HPDE6-E6E7 (cell line): Measurements from ENCODE around the gene GRIK4.

Source experiments
- DNase-seq: peaks from one replicate; pipeline ENCODE4 v3.0.0; 2011; ENCODE audit warnings: missing footprints; ENCODE audit errors: extremely low spot score

GRIK4 gene

GRCh38 chr11:120811731-120812130 is 300.2 kb downstream of the GRIK4 start:
- no peak for DNase-seq

GRCh38 chr11:120814531-120815318 is 303.2 kb downstream of the GRIK4 start:
- no peak for DNase-seq

- no peak for DNase-seq
Observed at GRCh38 chr11:120815319-120816100, 304.0 kb downstream of the GRIK4 start.

GRCh38 chr11:120816176-120816575 is 304.6 kb downstream of the GRIK4 start:
- DNase-seq = no peak

GRCh38 chr11:120816711-120817110 is 305.2 kb downstream of the GRIK4 start:
- no peak for DNase-seq

GRCh38 chr11:120817158-120817557 is 305.6 kb downstream of the GRIK4 start:
- DNase-seq = no peak

GRCh38 chr11:120818097-120818496 is 306.5 kb downstream of the GRIK4 start:
- DNase-seq = no peak

- no peak for DNase-seq
Observed at GRCh38 chr11:120819003-120819402, 307.5 kb downstream of the GRIK4 start.

- no peak for DNase-seq
Observed at GRCh38 chr11:120819437-120820365, 308.2 kb downstream of the GRIK4 start.

GRCh38 chr11:120823159-120823558 is 311.6 kb downstream of the GRIK4 start:
- no peak for DNase-seq

GRCh38 chr11:120824242-120824641 is 312.7 kb downstream of the GRIK4 start:
- DNase-seq = no peak

GRCh38 chr11:120827198-120827597 is 315.6 kb downstream of the GRIK4 start:
- DNase-seq = no peak

- no peak for DNase-seq
Observed at GRCh38 chr11:120827820-120828219, 316.3 kb downstream of the GRIK4 start.

GRCh38 chr11:120828847-120829246 is 317.3 kb downstream of the GRIK4 start:
- DNase-seq = no peak

- DNase-seq = no peak
Observed at GRCh38 chr11:120830085-120830620, 318.6 kb downstream of the GRIK4 start.

- no peak for DNase-seq
Observed at GRCh38 chr11:120832481-120833238, 321.1 kb downstream of the GRIK4 start.

GRCh38 chr11:120834686-120835210 is 323.2 kb downstream of the GRIK4 start:
- DNase-seq = no peak

GRCh38 chr11:120835601-120836228 is 324.2 kb downstream of the GRIK4 start:
- no peak for DNase-seq

- no peak for DNase-seq
Observed at GRCh38 chr11:120837696-120838095, 326.1 kb downstream of the GRIK4 start.

GRCh38 chr11:120839201-120839600 is 327.7 kb downstream of the GRIK4 start:
- no peak for DNase-seq
